ENCODE measurements around the gene CDPF1. TPM values are rescaled to one million over a fixed set of nuclear protein-coding genes. Genes with fewer than 3 reads are reported as not detected.
A peak's percentile ranks its signal among the peaks of the same experiment; 100 is the strongest.

The CDPF1 gene
- total RNA-seq, 1 donor from 2014 or later, result 3.6 TPM

DNA sequence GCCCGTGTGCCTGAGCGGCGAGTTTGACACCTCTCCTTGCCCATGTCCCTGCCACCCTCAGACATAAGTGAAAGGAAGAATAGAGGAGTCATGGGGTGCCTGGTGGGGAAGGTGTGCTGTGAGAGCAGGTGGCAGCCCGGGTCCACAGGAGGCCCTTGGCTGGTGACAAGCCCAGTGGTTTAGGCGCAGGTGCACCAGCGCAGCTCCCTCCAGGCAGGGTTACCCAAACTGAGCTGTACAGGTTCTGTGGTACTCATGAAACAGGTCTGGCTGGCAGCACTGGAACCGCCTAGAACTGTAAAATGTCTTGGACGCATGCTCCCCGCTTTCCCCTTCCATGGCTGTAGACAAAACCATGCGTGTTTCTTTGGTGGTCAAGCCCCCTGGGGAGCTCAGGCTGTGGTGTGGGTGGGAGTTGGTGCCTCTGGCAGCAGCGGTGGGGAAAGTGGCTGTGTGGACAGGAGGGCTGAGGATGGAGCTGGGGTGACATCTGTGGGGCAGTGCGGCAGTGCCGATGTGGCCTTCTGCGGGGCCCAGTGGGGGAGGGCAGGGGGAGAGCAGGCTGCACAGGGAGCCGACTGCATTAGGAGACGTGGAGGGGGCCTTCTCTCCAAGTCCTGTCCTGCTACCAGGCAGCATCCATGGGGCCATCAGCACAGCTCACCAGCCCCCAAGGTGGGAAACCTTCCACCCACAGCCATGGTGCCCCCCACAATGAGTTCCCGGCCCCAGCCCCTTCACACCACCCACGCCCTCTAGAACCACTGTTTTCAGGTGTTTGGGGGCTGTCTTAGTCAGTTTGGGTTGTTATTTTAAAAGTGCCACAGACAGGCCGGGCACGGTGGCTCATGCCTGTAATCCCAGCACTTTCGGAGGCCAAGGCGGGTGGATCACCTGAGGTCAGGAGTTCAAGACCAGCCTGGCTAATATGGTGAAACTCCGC is 41.0 kb upstream of the CDPF1 start:
- intact Hi-C loops (cut with DNase I), result no loop called here
- DNase-seq (ENCODE audit: low spot score in 2 of 2), result no peak
- no peak overlapping the region for H3K4me3 ChIP-seq
- H3K4me1 ChIP-seq, result peaks cover 0 to 6% of the 10 kb centered on the region in 2 donors
- no peaks in the 10 kb centered on the region for H3K9me3 ChIP-seq
- H3K27ac ChIP-seq, result no peak overlapping the region
- no peaks in the 10 kb centered on the region for H3K27me3 ChIP-seq
- TF ChIP-seq, protein P1, sequence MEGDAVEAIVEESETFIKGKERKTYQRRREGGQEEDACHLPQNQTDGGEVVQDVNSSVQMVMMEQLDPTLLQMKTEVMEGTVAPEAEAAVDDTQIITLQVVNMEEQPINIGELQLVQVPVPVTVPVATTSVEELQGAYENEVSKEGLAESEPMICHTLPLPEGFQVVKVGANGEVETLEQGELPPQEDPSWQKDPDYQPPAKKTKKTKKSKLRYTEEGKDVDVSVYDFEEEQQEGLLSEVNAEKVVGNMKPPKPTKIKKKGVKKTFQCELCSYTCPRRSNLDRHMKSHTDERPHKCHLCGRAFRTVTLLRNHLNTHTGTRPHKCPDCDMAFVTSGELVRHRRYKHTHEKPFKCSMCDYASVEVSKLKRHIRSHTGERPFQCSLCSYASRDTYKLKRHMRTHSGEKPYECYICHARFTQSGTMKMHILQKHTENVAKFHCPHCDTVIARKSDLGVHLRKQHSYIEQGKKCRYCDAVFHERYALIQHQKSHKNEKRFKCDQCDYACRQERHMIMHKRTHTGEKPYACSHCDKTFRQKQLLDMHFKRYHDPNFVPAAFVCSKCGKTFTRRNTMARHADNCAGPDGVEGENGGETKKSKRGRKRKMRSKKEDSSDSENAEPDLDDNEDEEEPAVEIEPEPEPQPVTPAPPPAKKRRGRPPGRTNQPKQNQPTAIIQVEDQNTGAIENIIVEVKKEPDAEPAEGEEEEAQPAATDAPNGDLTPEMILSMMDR (IDR thresholded peaks at IDR 0.05), result no peak
- H3K36me3 ChIP-seq, result peaks cover 21 to 69% of the 10 kb centered on the region in 2 donors

- H3K36me3 ChIP-seq, result peaks cover 28 to 76% of the 10 kb centered on the region in 2 donors
- intact Hi-C loops (cut with DNase I), result no loop called here
These were observed 40.2 kb upstream of the CDPF1 start for GRCh38 chr22:46290121-46290842.

GRCh38 chr22:46289244-46289891 is 39.3 kb upstream of the CDPF1 start:
- intact Hi-C loops (cut with DNase I), result no loop called here
- H3K9me3 ChIP-seq, result no peaks in the 10 kb centered on the region
- H3K27ac ChIP-seq, result no peak overlapping the region
- DNase-seq (ENCODE audit: low spot score in 2 of 2), result no peak
- TF ChIP-seq, protein P1 (IDR thresholded peaks at IDR 0.05), result no peak
- H3K27me3 ChIP-seq, result no peaks in the 10 kb centered on the region
- H3K4me1 ChIP-seq, result no peaks in the 10 kb centered on the region
- H3K4me3 ChIP-seq, result no peak overlapping the region
- H3K36me3 ChIP-seq, result peaks cover 37 to 85% of the 10 kb centered on the region in 2 donors

More at GRCh38 chr22:46290121-46290842, 40.2 kb upstream of the CDPF1 start:
- Histone ChIP-seq H3K4me3 (no peak overlapping the region), H3K27ac (no peak overlapping the region), H3K4me1 (no peaks in the 10 kb centered on the region), H3K27me3 (no peaks in the 10 kb centered on the region), H3K9me3 (no peaks in the 10 kb centered on the region)
- TF ChIP-seq, protein P1 (IDR thresholded peaks at IDR 0.05), result no peak
- DNase-seq (ENCODE audit: low spot score in 2 of 2), result no peak

DNA sequence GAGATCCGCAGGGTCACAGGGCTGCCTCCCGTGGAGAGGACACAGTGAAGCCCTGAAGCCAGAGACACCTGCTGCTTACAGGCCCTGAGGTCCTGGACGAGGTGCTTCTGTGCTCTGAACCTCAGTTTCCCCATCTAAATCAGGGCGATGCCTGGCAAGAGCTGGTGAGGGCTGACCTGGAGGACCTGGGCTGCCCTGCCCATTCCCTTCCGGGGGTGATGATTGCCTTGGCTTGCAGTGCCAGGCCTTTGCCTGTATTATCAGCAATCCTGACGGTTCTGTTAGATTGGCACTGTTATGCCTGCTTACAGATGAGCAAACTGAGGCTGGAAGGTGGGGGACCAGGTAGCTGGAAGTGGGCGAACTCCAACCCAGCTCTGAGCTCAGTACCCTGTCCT is 38.8 kb upstream of the CDPF1 start:
- H3K9me3 ChIP-seq, result no peaks in the 10 kb centered on the region
- DNase-seq (ENCODE audit: low spot score in 2 of 2), result no peak
- TF ChIP-seq, protein P1 (IDR thresholded peaks at IDR 0.05), result no peak
- no peak overlapping the region for H3K27ac ChIP-seq
- H3K27me3 ChIP-seq, result no peaks in the 10 kb centered on the region
- no peaks in the 10 kb centered on the region for H3K4me1 ChIP-seq
- intact Hi-C loops (cut with DNase I), result no loop called here
- no peak overlapping the region for H3K4me3 ChIP-seq
- H3K36me3 ChIP-seq, result peaks cover 42 to 88% of the 10 kb centered on the region in 2 donors

GRCh38 chr22:46287873-46288751 is 38.0 kb upstream of the CDPF1 start:
- DNase-seq (ENCODE audit: low spot score in 2 of 2), result peak; percentile 31 to 75
- Histone ChIP-seq H3K27me3 (no peaks in the 10 kb centered on the region), H3K9me3 (no peaks in the 10 kb centered on the region), H3K36me3 (peaks cover 41 to 86% of the 10 kb centered on the region in 2 donors), H3K4me3 (no peak overlapping the region), H3K27ac (peak overlapping the region in 1 of 2 donors; percentile 22), H3K4me1 (no peaks in the 10 kb centered on the region)
- TF ChIP-seq, protein P1 (IDR thresholded peaks at IDR 0.05), result no peak
- intact Hi-C loops (cut with DNase I), result no loop called here
